Measurements from ENCODE around the gene ANO1. TPM values are rescaled to one million over a fixed set of nuclear protein-coding genes. Genes with fewer than 3 reads are reported as not detected.

ANO1 gene
- polyA plus RNA-seq, 1 donor (not counting 4 experiments of a cell fraction or from before 2014, with no cell fraction given) = 45.2 TPM

- dilution Hi-C loops (cut with MboI; ENCODE audit: extremely low pct_ligation_motif_present, low sequenced_read_pairs) = no loop called here
Measured at GRCh38 chr11:70031631-70032469, 46.3 kb upstream of the ANO1 start.

GRCh38 chr11:70032470-70032795, 45.7 kb upstream of the ANO1 start:
- no peak overlapping the region for H2AFZ ChIP-seq (ENCODE audit: control insufficient read depth, low read length)
- H3K79me2 ChIP-seq (ENCODE audit: control insufficient read depth, insufficient read depth, low read length) = no peaks in the 10 kb centered on the region
- dilution Hi-C loops (cut with MboI; ENCODE audit: extremely low pct_ligation_motif_present, low sequenced_read_pairs) = no loop called here
- no peaks in the 10 kb centered on the region for H3K4me1 ChIP-seq (ENCODE audit: control insufficient read depth, extremely low read depth, insufficient read depth, low read length)
- peaks cover 6% of the 10 kb centered on the region for H3K9me3 ChIP-seq (ENCODE audit: control insufficient read depth, low read depth, low read length)
- H3K4me3 ChIP-seq (ENCODE audit: control insufficient read depth in 2 of 3, extremely low read depth in 1 of 3, insufficient read depth in 2 of 3, low read depth in 1 of 3, low read length in 3 of 3) = no peak overlapping the region
- DNase-seq (ENCODE audit: low read depth, low spot score) (no peak), FAIRE-seq (no peak)
- H4K20me1 ChIP-seq (ENCODE audit: control insufficient read depth, extremely low read depth, insufficient read depth, low read length) = no peaks in the 10 kb centered on the region
- no peak overlapping the region for H3K9ac ChIP-seq (ENCODE audit: control insufficient read depth, extremely low read depth, insufficient read depth, low read length)
- no peak overlapping the region for H3K27ac ChIP-seq (ENCODE audit: control insufficient read depth, insufficient read depth, low read length)
- H3K36me3 ChIP-seq (ENCODE audit: control insufficient read depth in 2 of 2, extremely low read depth in 1 of 2, insufficient read depth in 2 of 2, low read length in 2 of 2) = no peaks in the 10 kb centered on the region
- no peak overlapping the region for H3K4me2 ChIP-seq (ENCODE audit: control insufficient read depth, extremely low read depth, insufficient read depth, low read depth, low read length)
- H3K27me3 ChIP-seq (ENCODE audit: control insufficient read depth, extremely low read depth, insufficient read depth, low read length) = no peaks in the 10 kb centered on the region
- no peak for TF ChIP-seq CTCF (optimal IDR thresholded peaks at IDR 0.05 in 1 of 3, IDR thresholded peaks at IDR 0.05 in 1 of 3, conservative IDR thresholded peaks at IDR 0.05 in 1 of 3; ENCODE audit: extremely low read depth in 1 of 3, insufficient read depth in 2 of 3, low read length in 3 of 3)
- no peak for TF ChIP-seq EZH2 (IDR thresholded peaks at IDR 0.05; ENCODE audit: low read length)
- H3K9me1 ChIP-seq (ENCODE audit: control insufficient read depth, extremely low read depth, insufficient read depth, low read length) = no peaks in the 10 kb centered on the region

More at GRCh38 chr11:70031631-70032469, 46.3 kb upstream of the ANO1 start:
- no peak overlapping the region for H3K9ac ChIP-seq (ENCODE audit: control insufficient read depth, extremely low read depth, insufficient read depth, low read length)
- no peaks in the 10 kb centered on the region for H4K20me1 ChIP-seq (ENCODE audit: control insufficient read depth, extremely low read depth, insufficient read depth, low read length)
- no peak for TF ChIP-seq EZH2 (IDR thresholded peaks at IDR 0.05; ENCODE audit: low read length)
- H3K9me1 ChIP-seq (ENCODE audit: control insufficient read depth, extremely low read depth, insufficient read depth, low read length) = no peaks in the 10 kb centered on the region
- H3K36me3 ChIP-seq (ENCODE audit: control insufficient read depth in 2 of 2, extremely low read depth in 1 of 2, insufficient read depth in 2 of 2, low read length in 2 of 2) = no peaks in the 10 kb centered on the region
- no peaks in the 10 kb centered on the region for H3K27me3 ChIP-seq (ENCODE audit: control insufficient read depth, extremely low read depth, insufficient read depth, low read length)
- FAIRE-seq = no peak
- H3K4me2 ChIP-seq (ENCODE audit: control insufficient read depth, extremely low read depth, insufficient read depth, low read depth, low read length) = no peak overlapping the region
- H3K79me2 ChIP-seq (ENCODE audit: control insufficient read depth, insufficient read depth, low read length) = no peaks in the 10 kb centered on the region
- H3K4me3 ChIP-seq (ENCODE audit: control insufficient read depth in 2 of 3, extremely low read depth in 1 of 3, insufficient read depth in 2 of 3, low read depth in 1 of 3, low read length in 3 of 3) = no peak overlapping the region
- DNase-seq (ENCODE audit: low read depth, low spot score) = no peak
- H3K9me3 ChIP-seq (ENCODE audit: control insufficient read depth, low read depth, low read length) = peaks cover under 1% of the 10 kb centered on the region
- H3K4me1 ChIP-seq (ENCODE audit: control insufficient read depth, extremely low read depth, insufficient read depth, low read length) = no peaks in the 10 kb centered on the region
- no peak overlapping the region for H2AFZ ChIP-seq (ENCODE audit: control insufficient read depth, low read length)
- H3K27ac ChIP-seq (ENCODE audit: control insufficient read depth, insufficient read depth, low read length) = no peak overlapping the region

Data from keratinocyte (primary cell).